IMR-90 (cell line): Measurements from ENCODE around the gene NDUFAF5. TPM values are rescaled to one million over a fixed set of nuclear protein-coding genes. Genes with fewer than 3 reads are reported as not detected.

ENCODE experiments used
- ATAC-seq: fragments of 200-7000 bp; cut with Tn5 transposase; 2 replicates; pipeline ENCODE4 v1.9.1; 2020; ENCODE audit warnings: low read depth, mild to moderate bottlenecking, moderate library complexity
- BruUV-seq: library from RNA; stranded (reverse); fragments of 400-500 nt; replicated peaks from 2 replicates; lab custom pipeline; 2021; lab: Mats Ljungman, UMichigan
- CTCF ChIA-PET: fragments of 300-600 bp; formaldehyde crosslinking; extraction: SDS; loops from one replicate; lab custom pipeline; 2021; ENCODE audit warnings: antibody characterized with exemption; lab: Yijun Ruan, JAX
- POLR2A ChIA-PET: fragments of 300-600 bp; sonication (Branson Sonifier 250); formaldehyde crosslinking; loops from one replicate; lab custom pipeline; 2022; ENCODE audit warnings: antibody characterized with exemption; ENCODE audit not compliant: unreplicated experiment; lab: Charles Lee
- DNase-seq: peaks from one replicate; pipeline ENCODE4 v3.0.0; 2013
- H2AFZ ChIP-seq: replicated peaks from 2 replicates; pipeline ENCODE3; 2013; ENCODE audit warnings: low read length, mild to moderate bottlenecking; ENCODE audit not compliant: poor library complexity
- H2AK5ac ChIP-seq: 2 replicates; pipeline ENCODE4 v1.6.1; 2013; ENCODE audit warnings: low read depth, low read length, inconsistent platforms
- H2AK9ac ChIP-seq: replicated peaks from 2 replicates; pipeline ENCODE3; 2013; ENCODE audit warnings: mild to moderate bottlenecking, low read depth, low read length, moderate library complexity; ENCODE audit not compliant: poor library complexity
- H2BK120ac ChIP-seq: 2 replicates; pipeline ENCODE4 v1.6.1; 2013; ENCODE audit warnings: low read depth, low read length, inconsistent platforms
- H2BK15ac ChIP-seq: 3 replicates; pipeline ENCODE4 v1.6.1; 2013; ENCODE audit warnings: low read depth, low read length, inconsistent platforms
- H2BK20ac ChIP-seq: 2 replicates; pipeline ENCODE4 v1.6.1; 2013; ENCODE audit warnings: low read depth, mild to moderate bottlenecking, inconsistent platforms, low read length, moderate library complexity
- H2BK5ac ChIP-seq: 2 replicates; pipeline ENCODE4 v1.6.1; 2013; ENCODE audit warnings: mild to moderate bottlenecking, low read depth, low read length, inconsistent platforms; ENCODE audit not compliant: poor library complexity, severe bottlenecking
- H3K14ac ChIP-seq: replicated peaks from 2 replicates; pipeline ENCODE4 v1.6.1; 2013; ENCODE audit warnings: low read depth, low read length, inconsistent platforms
- H3K18ac ChIP-seq: 2 replicates; pipeline ENCODE4 v1.6.1; 2013; ENCODE audit warnings: low read depth, low read length, control low read depth
- H3K23ac ChIP-seq: 2 replicates; pipeline ENCODE4 v1.6.1; 2013; ENCODE audit warnings: low read depth, low read length, inconsistent platforms
- H3K27ac ChIP-seq: 2 replicates; pipeline ENCODE4 v1.5.1; 2013; ENCODE audit warnings: mild to moderate bottlenecking, control low read depth, low read length; ENCODE audit not compliant: insufficient read depth
- H3K27me3 ChIP-seq: 2 replicates; pipeline ENCODE4 v1.6.1; 2013; ENCODE audit warnings: low read length; ENCODE audit not compliant: control insufficient read depth, insufficient read depth
- H3K36me3 ChIP-seq: 2 replicates; pipeline ENCODE4 v1.6.1; 2013; ENCODE audit warnings: low read length, mixed read lengths; ENCODE audit not compliant: control insufficient read depth, insufficient read depth
- H3K4ac ChIP-seq: 2 replicates; pipeline ENCODE4 v1.6.1; 2013; ENCODE audit warnings: low read depth, low read length, inconsistent platforms
- H3K4me1 ChIP-seq: 2 replicates; pipeline ENCODE4 v1.6.1; 2013; ENCODE audit warnings: low read length, mixed read lengths; ENCODE audit not compliant: control insufficient read depth, insufficient read depth
- H3K4me2 ChIP-seq: 2 replicates; pipeline ENCODE4 v1.6.1; 2013; ENCODE audit warnings: low read depth, mild to moderate bottlenecking, control low read depth, low read length, moderate library complexity
- H3K4me3 ChIP-seq: 2 replicates; pipeline ENCODE4 v1.5.1; 2013; ENCODE audit warnings: low read depth, mild to moderate bottlenecking, control low read depth, low read length, moderate library complexity; ENCODE audit not compliant: insufficient read depth
- H3K56ac ChIP-seq: 2 replicates; pipeline ENCODE4 v1.6.1; 2013; ENCODE audit warnings: low read length, inconsistent platforms; ENCODE audit not compliant: insufficient read depth; ENCODE audit errors: extremely low read depth
- H3K79me1 ChIP-seq, 2 experiments: 2 replicates each; pipeline ENCODE4 v1.6.1; 2013; ENCODE audit warnings: low read length in 2 of 2, inconsistent platforms in 1 of 2, low read depth in 1 of 2
- H3K9ac ChIP-seq: 2 replicates; pipeline ENCODE4 v1.6.1; 2013; ENCODE audit warnings: low read depth, low read length, control low read depth
- H3K9me1 ChIP-seq: 2 replicates; pipeline ENCODE4 v1.6.1; 2013; ENCODE audit warnings: low read length, inconsistent platforms; ENCODE audit not compliant: insufficient read depth
- H3K9me3 ChIP-seq: 2 replicates; pipeline ENCODE4 v1.6.1; 2013; ENCODE audit warnings: low read length; ENCODE audit not compliant: control insufficient read depth, insufficient read depth
- H4K20me1 ChIP-seq: 2 replicates; pipeline ENCODE4 v1.6.1; 2013; ENCODE audit warnings: low read length, inconsistent platforms; ENCODE audit not compliant: insufficient read depth
- H4K5ac ChIP-seq: 2 replicates; pipeline ENCODE4 v1.6.1; 2013; ENCODE audit warnings: mild to moderate bottlenecking, low read depth, low read length, control low read depth
- H4K8ac ChIP-seq, 2 experiments: 2 replicates each; pipeline ENCODE4 v1.6.1; 2013; ENCODE audit warnings: low read depth in 2 of 2, low read length in 2 of 2, control low read depth in 1 of 2, inconsistent platforms in 1 of 2
- H4K91ac ChIP-seq: 2 replicates; pipeline ENCODE4 v1.6.1; 2013; ENCODE audit warnings: low read depth, low read length, inconsistent platforms; ENCODE audit not compliant: insufficient read depth
- BHLHE40 ChIP-seq: fragments of 150-350 bp; IDR thresholded peaks from 2 replicates; pipeline ENCODE4 v1.6.1; 2016; ENCODE audit warnings: mild to moderate bottlenecking, low read depth, low read length
- CEBPB ChIP-seq: IDR thresholded peaks from 2 replicates; pipeline ENCODE4 v1.6.1; 2012; ENCODE audit warnings: low read depth, low read length, improper control_type of control experiment
- CHD1 ChIP-seq: IDR thresholded peaks from 2 replicates; pipeline ENCODE4 v1.6.1; 2012; ENCODE audit warnings: low read depth, low read length, improper control_type of control experiment
- FOS ChIP-seq: fragments of 150-350 bp; IDR thresholded peaks from 2 replicates; pipeline ENCODE4 v1.6.1; 2016; ENCODE audit warnings: low read depth, low read length
- MXI1 ChIP-seq: IDR thresholded peaks from 2 replicates; pipeline ENCODE4 v1.6.1; 2012; ENCODE audit warnings: low read depth, mild to moderate bottlenecking, low read length, moderate library complexity, borderline replicate concordance
- POLR2A ChIP-seq: IDR thresholded peaks from 2 replicates; pipeline ENCODE4 v1.6.1; 2012; ENCODE audit warnings: mild to moderate bottlenecking, low read depth, low read length
- RCOR1 ChIP-seq: IDR thresholded peaks from 2 replicates; pipeline ENCODE4 v1.6.1; 2012; ENCODE audit warnings: mild to moderate bottlenecking, low read length, improper control_type of control experiment; ENCODE audit not compliant: insufficient replicate concordance
- RFX5 ChIP-seq: IDR thresholded peaks from 2 replicates; pipeline ENCODE4 v1.8.0; 2012; ENCODE audit warnings: low read depth, mild to moderate bottlenecking, low read length, moderate library complexity
- WGBS, 2 experiments: methylation state at CpG; one replicate each; pipeline versions ENCODE4 v1.1.5 to v1.1.7; 2013; ENCODE audit warnings: missing lambda C conversion rate in 2 of 2; ENCODE audit not compliant: insufficient read length in 1 of 2; ENCODE audit errors: extremely low coverage in 2 of 2; 5-methylcytosine and 5-hydroxymethylcytosine counted together
- dilution Hi-C: fragments of 300-500 bp; cut with HindIII; formaldehyde crosslinking; loops from one replicate; pipeline ENCODE4 v1.14.3; 2018; ENCODE audit warnings: low sequenced_read_pairs; ENCODE audit not compliant: unreplicated experiment
- in situ Hi-C: fragments of 300-500 bp; cut with MboI; formaldehyde crosslinking; loops from 3 replicates; pipeline ENCODE4 v1.14.3; 2019; ENCODE audit warnings: low sequenced_read_pairs, inconsistent platforms, mixed read lengths
- intact Hi-C: fragments of 100-400 bp; cut with micrococcal nuclease; formaldehyde crosslinking; loops from 2 replicates; pipeline ENCODE4 v1.10.0; 2022
- polyA plus RNA-seq, 3 experiments: library from polyadenylated mRNA; depleted of rRNA; stranded (reverse); fragments of >200 nt; gene quantifications; 2 replicates each; pipeline ENCODE4 v1.2.3, GENCODE V29; 2012; ENCODE audit warnings: low replicate concordance in 1 of 3
- total RNA-seq: library from RNA; depleted of rRNA; stranded (reverse); fragments of >200 nt; gene quantifications from 2 replicates; pipeline ENCODE4 v1.2.3, GENCODE V29; 2012

Gene NDUFAF5
- total and polyA plus RNA-seq, 2 of the 4 experiments (the other 2 are of a cell fraction) = 6.8 to 12.3 TPM

DNA sequence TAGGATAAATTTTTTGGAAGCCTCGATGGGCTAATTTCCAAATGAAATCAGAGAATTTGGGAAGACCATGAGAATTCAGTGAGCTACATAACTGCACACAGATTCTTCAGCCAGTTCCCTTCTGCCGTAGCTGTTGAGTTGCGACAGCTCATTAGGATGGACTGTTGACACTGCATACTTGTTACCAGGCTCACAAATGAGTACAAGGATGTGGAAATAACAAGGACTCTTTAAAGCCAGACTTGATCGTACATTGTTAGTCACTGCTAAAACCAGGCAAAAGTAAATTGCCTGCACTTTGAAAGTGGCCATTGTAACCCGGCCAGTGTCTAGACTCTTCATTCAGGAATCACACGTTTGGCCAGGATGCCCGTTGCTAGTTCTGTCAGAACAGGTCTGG lies 37.0 kb downstream of the NDUFAF5 start:
- Histone ChIP-seq H3K79me1 (no peaks in the 10 kb centered on the region), H3K23ac (no peak overlapping the region), H3K4me3 (no peak overlapping the region), H4K91ac (no peak overlapping the region), H3K4me2 (no peak overlapping the region), H3K9me3 (no peaks in the 10 kb centered on the region), H2BK5ac (no peak overlapping the region), H3K27ac (no peak overlapping the region), H3K4ac (no peak overlapping the region), H4K8ac (no peak overlapping the region), H3K56ac (no peak overlapping the region), H4K20me1 (no peaks in the 10 kb centered on the region), H3K9me1 (no peaks in the 10 kb centered on the region), H3K9ac (no peak overlapping the region), H2BK15ac (no peak overlapping the region), H3K14ac (no peak overlapping the region), H2AK5ac (no peak overlapping the region), H2AFZ (no peak overlapping the region), H2BK120ac (no peak overlapping the region), H3K4me1 (no peaks in the 10 kb centered on the region), H4K5ac (no peak overlapping the region), H3K18ac (no peak overlapping the region), H3K36me3 (peaks cover 7% of the 10 kb centered on the region), H2AK9ac (no peak overlapping the region), H2BK20ac (no peak overlapping the region), H3K27me3 (no peaks in the 10 kb centered on the region; the same call in 1 of the 2 replicates)
- 90% methylated on average over 2 of the region's 7 CpGs; no CpG with 5 or more reads in 1 of the 2 experiments for WGBS, 2 experiments
- ATAC-seq (no peak), DNase-seq (no peak)
- intact Hi-C loops (no loop called here), dilution Hi-C loops (no loop called here), in situ Hi-C loops (loop anchor here (5.0 kb wide), 1 partner anchor 240 kb away; no protein-coding TSS in a partner anchor)
- no peak for TF ChIP-seq CHD1
- no peak for TF ChIP-seq BHLHE40
- no peak for TF ChIP-seq FOS
- TF ChIP-seq RCOR1 = no peak
- 0 out of 2 replicates have a peak, but pooled peaks have one; percentile 3 for TF ChIP-seq CEBPB
- TF ChIP-seq POLR2A = no peak
- no peak for TF ChIP-seq RFX5
- TF ChIP-seq MXI1 = no peak
- POLR2A ChIA-PET = no interaction called here
- CTCF ChIA-PET = no interaction called here
- no TSS peak for BruUV-seq
